ENCODE data around the gene JAG2.
A peak's percentile ranks its signal among the peaks of the same experiment; 100 is the strongest.

The JAG2 gene

DNA sequence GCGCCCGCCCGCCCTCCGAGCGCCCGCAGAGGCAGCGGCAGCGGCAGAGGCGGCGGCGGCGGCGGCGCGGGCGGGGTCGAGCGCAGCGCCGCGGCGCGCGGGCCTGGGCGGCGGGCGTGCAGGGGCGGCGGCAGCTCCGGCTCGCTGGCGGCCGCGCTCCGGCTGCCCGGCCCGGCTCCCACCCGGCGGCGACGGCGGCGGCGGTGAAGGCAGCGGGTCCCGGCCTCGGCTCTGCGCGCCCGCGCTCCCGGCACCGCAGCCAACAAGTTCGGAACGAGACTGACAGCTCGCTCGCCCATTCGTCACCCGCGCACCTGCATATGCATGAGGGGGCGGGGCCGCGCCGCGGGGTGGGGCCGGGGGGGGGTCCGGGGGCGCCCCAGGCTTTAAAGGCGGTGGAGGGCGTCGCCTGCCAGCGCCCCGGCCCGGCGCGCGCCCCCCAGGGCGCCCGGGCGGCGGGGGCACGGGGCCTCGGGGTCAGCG lies at the start of gene JAG2:
Gene JAG2 (minus strand): TSS at position 281 of the 483 bp plus-strand sequence. CDS start 356 bp downstream, outside the sequence.
- Histone ChIP-seq H3K9me3 (ENCODE audit: low read depth, low read length) (no peaks in the 10 kb centered on the region), H3K4me3 (peak within 1 kb of the TSS; percentile 84), H3K9ac (ENCODE audit: insufficient read length) (peak within 1 kb of the TSS; percentile 32), H3K36me3 (ENCODE audit: insufficient read depth, low read length) (no peaks in the 10 kb centered on the region), H3K27ac (no peak within 1 kb of the TSS)
- TF ChIP-seq FOXP2 (optimal IDR thresholded peaks at IDR 0.05; ENCODE audit: control extremely low read depth, extremely low read length, insufficient read depth) (no peak), POLR2AphosphoS5 (IDR thresholded peaks at IDR 0.05; ENCODE audit: borderline replicate concordance, low read depth, low read length) (no peak), EZH2 (IDR thresholded peaks at IDR 0.05) (no peak)
- no peak for DNase-seq (ENCODE audit: low read depth, low spot score)

DNA sequence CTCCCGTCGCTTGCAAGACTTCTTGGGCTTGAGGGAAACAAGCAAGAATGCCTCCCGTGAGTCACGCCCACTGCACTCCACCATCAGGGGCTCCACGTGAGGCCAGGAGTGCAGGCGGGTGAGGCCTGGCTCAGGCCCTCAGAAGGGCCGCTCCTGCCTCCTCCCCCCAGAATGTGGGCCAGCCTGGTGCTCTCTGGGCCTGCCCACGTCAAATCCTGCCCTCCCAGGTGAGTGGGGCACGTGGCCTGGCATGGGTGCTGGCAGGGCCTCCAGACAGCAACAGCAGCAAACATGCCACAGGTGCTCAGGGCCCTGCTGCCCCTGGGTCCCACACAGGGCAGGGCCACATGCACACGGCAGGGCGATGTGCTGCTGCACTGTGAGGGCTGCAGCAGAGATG lies 49.2 kb upstream of the JAG2 start:
- DNase-seq (ENCODE audit: low read depth, low spot score): no peak
- H3K27ac ChIP-seq: no peak overlapping the region
- H3K36me3 ChIP-seq (ENCODE audit: insufficient read depth, low read length): no peaks in the 10 kb centered on the region; the same call in 1 of the 2 replicates

DNA sequence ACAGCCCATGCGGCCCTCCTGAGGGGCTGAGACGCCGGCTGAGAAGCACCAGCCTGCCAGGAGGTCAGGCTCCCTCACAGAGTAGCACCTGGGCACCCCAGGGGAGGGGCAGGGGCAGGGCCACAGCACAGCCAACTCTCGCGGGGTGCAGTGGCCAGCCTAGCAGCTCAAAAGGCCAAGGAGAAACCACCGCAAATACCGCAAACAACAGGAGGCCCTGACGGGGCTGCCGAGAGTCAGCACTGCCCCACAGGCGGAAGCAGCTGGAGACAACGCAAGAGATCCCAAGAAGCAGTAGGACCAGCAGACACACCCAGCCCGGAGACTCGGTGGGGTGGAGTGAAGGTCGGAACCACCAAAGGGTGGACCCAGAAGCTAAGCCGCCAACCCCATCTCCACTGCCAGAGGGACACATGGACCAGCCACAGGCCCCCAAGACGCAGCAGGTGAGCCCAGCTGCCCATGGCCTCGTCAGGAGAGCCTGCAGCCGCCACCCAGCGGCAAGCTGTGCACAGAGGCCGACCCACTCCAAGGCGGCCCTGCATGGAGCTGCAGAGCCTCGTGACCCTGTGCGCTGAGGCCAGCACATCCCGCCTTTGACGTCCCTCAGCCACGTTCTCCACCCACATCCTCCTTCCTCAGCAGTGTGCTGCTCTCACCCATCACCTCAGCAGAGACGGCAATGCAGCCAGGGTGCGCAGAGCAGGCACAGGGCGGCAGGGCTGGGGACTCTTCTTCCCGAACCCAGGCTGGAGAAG lies 48.1 kb upstream of the JAG2 start:
- Histone ChIP-seq H3K4me3 (no peak overlapping the region), H3K27ac (no peak overlapping the region), H3K9me3 (ENCODE audit: low read depth, low read length) (no peaks in the 10 kb centered on the region), H3K9ac (ENCODE audit: insufficient read length) (no peak overlapping the region), H3K36me3 (ENCODE audit: insufficient read depth, low read length) (no peaks in the 10 kb centered on the region; the same call in 1 of the 2 replicates)
- TF ChIP-seq POLR2AphosphoS5 (IDR thresholded peaks at IDR 0.05; ENCODE audit: borderline replicate concordance, low read depth, low read length): no peak
- DNase-seq (ENCODE audit: low read depth, low spot score): no peak

More for the DNA sequence above, 49.2 kb upstream of the JAG2 start:
- no peak overlapping the region for H3K4me3 ChIP-seq
- H3K9me3 ChIP-seq (ENCODE audit: low read depth, low read length): no peaks in the 10 kb centered on the region
- H3K9ac ChIP-seq (ENCODE audit: insufficient read length): no peak overlapping the region
- TF ChIP-seq FOXP2 (optimal IDR thresholded peaks at IDR 0.05; ENCODE audit: control extremely low read depth, extremely low read length, insufficient read depth) (no peak), EZH2 (IDR thresholded peaks at IDR 0.05) (no peak), POLR2AphosphoS5 (IDR thresholded peaks at IDR 0.05; ENCODE audit: borderline replicate concordance, low read depth, low read length) (no peak)

- H3K4me3 ChIP-seq: no peak overlapping the region
- H3K27ac ChIP-seq: no peak overlapping the region
- no peak for DNase-seq (ENCODE audit: low read depth, low spot score)
- H3K9ac ChIP-seq (ENCODE audit: insufficient read length): no peak overlapping the region
- no peaks in the 10 kb centered on the region; the same call in 1 of the 2 replicates for H3K36me3 ChIP-seq (ENCODE audit: insufficient read depth, low read length)
- TF ChIP-seq EZH2 (IDR thresholded peaks at IDR 0.05): no peak
- no peak for TF ChIP-seq POLR2AphosphoS5 (IDR thresholded peaks at IDR 0.05; ENCODE audit: borderline replicate concordance, low read depth, low read length)
- TF ChIP-seq FOXP2 (optimal IDR thresholded peaks at IDR 0.05; ENCODE audit: control extremely low read depth, extremely low read length, insufficient read depth): no peak
- no peaks in the 10 kb centered on the region for H3K9me3 ChIP-seq (ENCODE audit: low read depth, low read length)
Measured at GRCh38 chr14:105215602-105216001, 47.0 kb upstream of the JAG2 start.

DNA sequence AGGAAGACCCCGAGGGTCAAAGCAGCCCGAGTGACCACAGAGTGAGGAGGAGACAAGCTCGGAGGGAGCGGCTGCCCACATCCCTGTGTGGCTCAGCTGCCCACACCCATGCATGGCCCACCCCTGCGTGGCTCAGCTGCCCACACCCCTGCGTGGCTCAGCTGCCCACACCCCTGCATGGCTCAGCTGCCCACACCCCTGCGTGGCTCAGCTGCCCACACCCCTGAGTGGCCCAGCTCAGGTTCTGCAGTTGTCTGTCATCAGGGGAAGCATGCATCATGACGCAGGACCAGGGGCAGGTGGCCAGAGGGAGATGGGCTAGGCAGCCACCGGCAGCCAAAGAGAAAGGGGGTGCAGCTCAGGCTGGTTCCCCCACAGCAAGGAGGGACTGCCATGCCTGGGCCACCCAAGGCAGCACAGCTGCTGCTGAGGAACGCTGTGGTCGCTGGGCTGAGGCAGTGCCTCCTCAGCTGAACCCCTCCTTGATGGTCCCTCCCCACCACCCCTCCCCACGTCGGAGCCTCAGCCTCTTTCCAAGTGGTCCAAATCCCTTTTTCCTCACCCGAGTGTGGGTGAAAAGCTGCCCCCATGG lies 45.8 kb upstream of the JAG2 start:
- H3K36me3 ChIP-seq (ENCODE audit: insufficient read depth, low read length): no peaks in the 10 kb centered on the region; the same call in 1 of the 2 replicates
- H3K9me3 ChIP-seq (ENCODE audit: low read depth, low read length): no peaks in the 10 kb centered on the region
- no peak for DNase-seq (ENCODE audit: low read depth, low spot score)
- no peak for TF ChIP-seq POLR2AphosphoS5 (IDR thresholded peaks at IDR 0.05; ENCODE audit: borderline replicate concordance, low read depth, low read length)
- TF ChIP-seq FOXP2 (optimal IDR thresholded peaks at IDR 0.05; ENCODE audit: control extremely low read depth, extremely low read length, insufficient read depth): no peak
- TF ChIP-seq EZH2 (IDR thresholded peaks at IDR 0.05): no peak
- no peak overlapping the region for H3K27ac ChIP-seq
- H3K9ac ChIP-seq (ENCODE audit: insufficient read length): no peak overlapping the region
- H3K4me3 ChIP-seq: no peak overlapping the region

DNA sequence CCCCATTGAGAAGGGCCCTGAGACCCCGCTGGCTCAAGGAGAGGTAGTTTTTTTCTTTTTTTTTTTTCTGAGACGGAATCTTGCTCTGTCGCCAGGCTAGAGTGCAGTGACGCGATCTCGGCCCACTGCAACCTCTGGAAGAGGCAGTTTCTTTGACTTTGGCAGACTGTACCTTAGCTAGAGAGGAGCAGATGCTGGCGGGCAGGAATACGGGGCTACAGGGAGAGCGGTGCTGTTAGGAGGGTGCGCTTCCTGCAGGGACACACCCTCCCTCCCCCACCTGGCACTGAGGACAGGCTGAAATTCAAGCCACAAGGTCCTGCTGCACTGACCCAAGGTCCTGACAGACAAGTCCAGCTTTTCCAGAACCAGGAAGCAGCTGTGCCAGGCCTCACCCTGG lies 44.8 kb upstream of the JAG2 start:
- Histone ChIP-seq H3K27ac (no peak overlapping the region), H3K9ac (ENCODE audit: insufficient read length) (no peak overlapping the region), H3K4me3 (no peak overlapping the region), H3K36me3 (ENCODE audit: insufficient read depth, low read length) (no peaks in the 10 kb centered on the region; the same call in 1 of the 2 replicates), H3K9me3 (ENCODE audit: low read depth, low read length) (no peaks in the 10 kb centered on the region)
- TF ChIP-seq EZH2 (IDR thresholded peaks at IDR 0.05): no peak
- DNase-seq (ENCODE audit: low read depth, low spot score): no peak

GRCh38 chr14:105212541-105213300 lies 44.1 kb upstream of the JAG2 start:
- no peak for DNase-seq (ENCODE audit: low read depth, low spot score)
- Histone ChIP-seq H3K27ac (no peak overlapping the region), H3K9ac (ENCODE audit: insufficient read length) (no peak overlapping the region), H3K9me3 (ENCODE audit: low read depth, low read length) (no peaks in the 10 kb centered on the region), H3K4me3 (no peak overlapping the region), H3K36me3 (ENCODE audit: insufficient read depth, low read length) (no peaks in the 10 kb centered on the region; the same call in 1 of the 2 replicates)
- TF ChIP-seq FOXP2 (optimal IDR thresholded peaks at IDR 0.05; ENCODE audit: control extremely low read depth, extremely low read length, insufficient read depth) (no peak), POLR2AphosphoS5 (IDR thresholded peaks at IDR 0.05; ENCODE audit: borderline replicate concordance, low read depth, low read length) (no peak), EZH2 (IDR thresholded peaks at IDR 0.05) (no peak)

DNA sequence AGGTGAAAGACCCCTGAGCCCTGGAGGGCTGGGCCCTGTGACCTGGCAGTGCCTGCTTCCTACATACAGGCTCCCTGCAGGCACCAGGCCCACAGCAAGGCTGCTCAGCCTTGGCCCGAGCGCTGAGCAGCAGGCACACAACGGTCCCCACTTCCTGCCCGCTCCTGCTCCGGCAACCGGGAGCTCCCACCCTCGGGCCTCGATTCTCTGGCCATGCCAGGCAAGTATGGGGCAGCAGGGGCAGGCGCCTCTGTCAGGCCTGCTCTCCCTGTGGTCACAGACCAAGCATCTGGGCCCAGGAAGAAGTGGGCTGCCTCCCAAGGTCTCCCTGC lies 43.1 kb upstream of the JAG2 start:
- TF ChIP-seq POLR2AphosphoS5 (IDR thresholded peaks at IDR 0.05; ENCODE audit: borderline replicate concordance, low read depth, low read length) (no peak), EZH2 (IDR thresholded peaks at IDR 0.05) (no peak), FOXP2 (optimal IDR thresholded peaks at IDR 0.05; ENCODE audit: control extremely low read depth, extremely low read length, insufficient read depth) (no peak)
- Histone ChIP-seq H3K9ac (ENCODE audit: insufficient read length) (no peak overlapping the region), H3K27ac (no peak overlapping the region), H3K4me3 (no peak overlapping the region), H3K36me3 (ENCODE audit: insufficient read depth, low read length) (no peaks in the 10 kb centered on the region; the same call in 1 of the 2 replicates), H3K9me3 (ENCODE audit: low read depth, low read length) (no peaks in the 10 kb centered on the region)
- DNase-seq (ENCODE audit: low read depth, low spot score): no peak
